ENCODE data around the gene ITGA3.

Gene ITGA3

GRCh38 chr17:50090971-50091917 lies 35.3 kb downstream of the ITGA3 start:
- no peak for DNase-seq (ENCODE audit: low read depth in 2 of 3, low spot score in 2 of 3)

- DNase-seq (ENCODE audit: low read depth in 2 of 3, low spot score in 2 of 3) = no peak
These were observed 36.0 kb downstream of the ITGA3 start for GRCh38 chr17:50091918-50092285.

GRCh38 chr17:50093246-50093645 lies 37.3 kb downstream of the ITGA3 start:
- DNase-seq (ENCODE audit: low read depth in 2 of 3, low spot score in 2 of 3) = no peak

- DNase-seq (ENCODE audit: low read depth in 2 of 3, low spot score in 2 of 3) = no peak
These were observed 37.9 kb downstream of the ITGA3 start for GRCh38 chr17:50093807-50094206.

GRCh38 chr17:50094243-50094752 lies 38.4 kb downstream of the ITGA3 start:
- DNase-seq (ENCODE audit: low read depth in 2 of 3, low spot score in 2 of 3) = peak; percentile 64 to 98 (median 95)

GRCh38 chr17:50094753-50095619 lies 39.1 kb downstream of the ITGA3 start, which contains the start of gene PDK2:
Gene PDK2, plus strand, starts transcription at chr17:50095351. Its CDS starts 85 bp downstream, at chr17:50095436.
- DNase-seq (ENCODE audit: low read depth in 2 of 3, low spot score in 2 of 3) = peak; percentile 74 to 92 (median 78)

GRCh38 chr17:50095626-50096037 lies 39.7 kb downstream of the ITGA3 start:
- no peak for DNase-seq (ENCODE audit: low read depth in 2 of 3, low spot score in 2 of 3)

GRCh38 chr17:50096092-50096491 lies 40.2 kb downstream of the ITGA3 start:
- DNase-seq (ENCODE audit: low read depth in 2 of 3, low spot score in 2 of 3) = no peak

- DNase-seq (ENCODE audit: low read depth in 2 of 3, low spot score in 2 of 3) = no peak
These were observed 40.8 kb downstream of the ITGA3 start for GRCh38 chr17:50096758-50097157.

- no peak for DNase-seq (ENCODE audit: low read depth in 2 of 3, low spot score in 2 of 3)
These were observed 41.5 kb downstream of the ITGA3 start for GRCh38 chr17:50097455-50097854.

- DNase-seq (ENCODE audit: low read depth in 2 of 3, low spot score in 2 of 3) = no peak
These were observed 42.0 kb downstream of the ITGA3 start for GRCh38 chr17:50097926-50098325.

- no peak for DNase-seq (ENCODE audit: low read depth in 2 of 3, low spot score in 2 of 3)
These were observed 42.7 kb downstream of the ITGA3 start for GRCh38 chr17:50098583-50098982.

- DNase-seq (ENCODE audit: low read depth in 2 of 3, low spot score in 2 of 3) = no peak
These were observed 43.1 kb downstream of the ITGA3 start for GRCh38 chr17:50099003-50099402.

GRCh38 chr17:50100480-50100883 lies 44.6 kb downstream of the ITGA3 start:
- no peak for DNase-seq (ENCODE audit: low read depth in 2 of 3, low spot score in 2 of 3)

- DNase-seq (ENCODE audit: low read depth in 2 of 3, low spot score in 2 of 3) = no peak
These were observed 45.0 kb downstream of the ITGA3 start for GRCh38 chr17:50100921-50101345.

GRCh38 chr17:50101346-50102163 lies 45.6 kb downstream of the ITGA3 start:
- no peak for DNase-seq (ENCODE audit: low read depth in 2 of 3, low spot score in 2 of 3)

GRCh38 chr17:50102164-50102991 lies 46.5 kb downstream of the ITGA3 start:
- DNase-seq (ENCODE audit: low read depth in 2 of 3, low spot score in 2 of 3) = no peak

GRCh38 chr17:50103252-50103651 lies 47.3 kb downstream of the ITGA3 start:
- DNase-seq (ENCODE audit: low read depth in 2 of 3, low spot score in 2 of 3) = no peak

GRCh38 chr17:50103941-50104340 lies 48.0 kb downstream of the ITGA3 start:
- DNase-seq (ENCODE audit: low read depth in 2 of 3, low spot score in 2 of 3) = no peak

GRCh38 chr17:50105811-50106210 lies 49.9 kb downstream of the ITGA3 start:
- DNase-seq (ENCODE audit: low read depth in 2 of 3, low spot score in 2 of 3) = no peak

All from activated CD8-positive, alpha-beta memory T cell treated with anti-CD3 and anti-CD28 coated beads for 48 hours (primary cell).